H1 (cell line): Measurements from ENCODE around the gene SUSD5. TPM values are rescaled to one million over a fixed set of nuclear protein-coding genes. Genes with fewer than 3 reads are reported as not detected.

Experiments used
- CHD7 ChIP-seq: fragments of 300-600 bp; sonication (generic); IDR thresholded peaks from 2 replicates; pipeline ENCODE4 v1.7.1; 2012; ENCODE audit warnings: low read length, moderate library complexity, mild to moderate bottlenecking, inconsistent platforms; ENCODE audit not compliant: insufficient replicate concordance
- CTBP2 ChIP-seq: IDR thresholded peaks from 2 replicates; pipeline ENCODE4 v1.7.0; 2011; ENCODE audit warnings: borderline replicate concordance, mild to moderate bottlenecking, moderate library complexity, mixed read lengths, low read length; ENCODE audit not compliant: insufficient read depth, insufficient read length
- polyA plus RNA-seq, 7 experiments: library from polyadenylated mRNA; depleted of rRNA in 3 of 7; stranded (reverse) in 5 of 7; unstranded in 2 of 7; fragments of >200 nt in 5 of 7; fragments of 200-250 nt in 2 of 7; gene quantifications; 1 replicate in 5 of 7; 2 replicates in 1 of 7; 4 replicates in 1 of 7; pipeline versions ENCODE4 v1.2.1 to v1.2.3, GENCODE V29; 2011 to 2013; ENCODE audit warnings: missing spikeins in 2 of 7, mixed read lengths in 2 of 7
- total RNA-seq: library from RNA; stranded (reverse); fragmentation: NEBNext Ultra II Directional; extraction: Animal tissue kit (Norgen Biotek cat#: 25700); gene quantifications from 2 replicates; pipeline ENCODE4 v1.2.1, GENCODE V29; 2021

SUSD5 gene
- total and polyA plus RNA-seq, 2 of the 8 experiments (the other 6 are each of a cell fraction or from before 2014, with no cell fraction given) = 0.92 to 3.3 TPM

DNA sequence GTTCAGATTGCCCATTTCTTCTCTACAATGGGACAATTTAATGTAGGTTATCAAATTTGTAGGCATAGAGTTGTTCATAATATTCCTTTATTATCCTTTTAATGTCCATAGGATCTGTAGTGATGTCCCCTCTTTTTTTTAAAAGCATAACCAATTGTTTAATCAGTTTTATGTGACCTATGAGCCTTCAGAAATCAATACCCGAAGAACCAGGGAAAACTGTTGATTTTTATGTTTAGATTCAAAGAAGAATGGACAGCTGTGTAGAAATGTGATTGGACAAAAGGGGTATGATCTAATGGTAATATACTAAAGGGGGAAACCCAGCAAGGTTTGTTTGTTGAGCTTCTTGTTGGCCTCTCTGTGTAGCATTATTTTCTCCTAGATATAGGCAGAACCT lies 39.5 kb downstream of the SUSD5 start (continued):
- TF ChIP-seq CHD7 = no peak
- TF ChIP-seq CTBP2 = no peak
